ELR (cell line): Measurements from ENCODE around the gene PLA2G12A.
"Not testable (repeated sequence)": the region's sequence is repeated elsewhere in the genome, so short reads cannot be mapped to it uniquely, and the experiment has no call there.

Source experiments
- DNase-seq: peaks from one replicate; pipeline ENCODE4 v3.0.0-alpha.2; 2015; ENCODE audit warnings: low read depth

PLA2G12A gene

DNA sequence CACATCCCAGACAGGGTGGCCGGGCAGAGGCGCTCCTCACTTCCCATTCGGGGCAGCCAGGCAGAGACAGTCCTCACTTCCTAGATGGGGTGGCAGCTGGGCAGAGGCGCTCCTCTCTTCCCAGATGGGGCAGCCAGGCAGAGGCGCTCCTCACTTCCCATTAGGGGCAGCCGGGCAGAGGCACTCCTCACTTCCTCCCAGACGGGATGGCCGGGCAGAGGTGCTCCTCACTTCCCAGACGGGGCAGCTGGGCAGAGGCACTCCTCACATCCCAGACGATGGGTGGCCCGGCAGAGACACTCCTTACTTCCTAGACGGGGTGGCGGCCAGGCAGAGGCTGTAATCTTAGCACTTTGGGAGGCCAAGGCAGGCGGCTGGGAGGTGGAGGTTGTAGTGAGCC lies 50.9 kb downstream of the PLA2G12A start:
- not testable (repeated sequence) for DNase-seq

- not testable (repeated sequence) for DNase-seq
Observed at GRCh38 chr4:109678472-109678871, 51.4 kb downstream of the PLA2G12A start.

- no peak for DNase-seq
Observed at GRCh38 chr4:109676886-109677285, 53.0 kb downstream of the PLA2G12A start.

DNA sequence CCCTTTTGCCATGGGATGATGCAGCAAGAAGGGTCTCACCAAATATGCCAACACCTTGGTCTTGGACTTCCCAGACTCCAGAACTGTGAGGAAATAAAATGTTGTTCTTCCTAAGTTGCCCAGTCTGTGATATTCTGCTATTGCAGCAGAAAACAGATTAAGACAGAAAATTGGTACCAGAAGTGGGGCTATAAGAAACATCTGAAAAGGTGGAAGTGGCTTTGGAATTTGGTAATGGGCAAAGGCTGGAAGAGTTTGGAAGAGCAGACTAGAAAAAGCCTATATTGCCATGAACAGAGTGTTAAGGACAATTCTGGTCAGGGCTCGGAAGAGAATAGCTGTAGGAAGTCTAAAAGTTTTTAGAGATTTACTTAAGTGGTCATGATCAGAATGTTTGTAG lies 54.0 kb downstream of the PLA2G12A start:
- DNase-seq, result no peak

DNA sequence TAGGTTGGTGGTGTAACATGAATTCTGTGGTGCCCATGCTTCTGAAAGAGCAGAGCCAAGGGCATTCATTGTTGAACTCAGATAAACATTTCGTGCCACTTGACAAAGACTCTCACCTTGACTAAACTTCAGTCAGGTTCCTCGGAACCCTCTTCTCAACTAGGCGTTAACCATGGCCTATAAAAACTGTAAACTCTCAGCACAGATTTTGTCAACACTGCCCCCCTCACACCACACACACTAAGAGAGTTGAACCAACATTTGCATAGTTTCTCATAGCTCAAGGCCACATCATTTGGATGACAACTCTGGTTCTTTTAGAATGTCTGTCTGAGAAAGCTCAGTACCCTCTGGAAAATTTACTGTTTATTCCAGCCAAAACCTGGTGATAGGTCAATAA lies 54.7 kb downstream of the PLA2G12A start:
- no peak for DNase-seq

- no peak for DNase-seq
Observed at GRCh38 chr4:109673303-109673702, 56.6 kb downstream of the PLA2G12A start.

GRCh38 chr4:109672169-109672930 lies 57.5 kb downstream of the PLA2G12A start:
- no peak for DNase-seq

DNA sequence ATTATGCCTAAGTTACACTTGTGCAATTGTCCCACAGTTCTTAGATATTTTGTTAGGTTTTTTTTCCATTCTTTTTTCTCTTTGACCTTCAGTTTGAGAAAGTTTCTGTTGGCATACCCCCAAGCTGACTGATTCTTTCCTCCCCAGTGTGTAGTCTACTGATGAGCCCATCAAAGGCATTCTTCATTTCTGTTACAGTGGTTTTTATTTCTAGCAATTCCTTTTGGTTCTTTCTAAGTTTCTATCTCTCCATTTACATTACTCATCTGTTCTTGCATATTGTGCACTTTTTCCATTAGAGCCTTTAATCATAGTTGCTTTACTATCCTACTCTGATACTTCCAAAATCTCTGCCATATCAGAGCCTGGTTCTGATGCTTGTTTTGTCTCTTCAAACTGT lies 58.5 kb downstream of the PLA2G12A start:
- no peak for DNase-seq

GRCh38 chr4:109665783-109666485 lies 63.9 kb downstream of the PLA2G12A start:
- no peak for DNase-seq

- no peak for DNase-seq
Observed at GRCh38 chr4:109662771-109663170, 67.1 kb downstream of the PLA2G12A start.

DNA sequence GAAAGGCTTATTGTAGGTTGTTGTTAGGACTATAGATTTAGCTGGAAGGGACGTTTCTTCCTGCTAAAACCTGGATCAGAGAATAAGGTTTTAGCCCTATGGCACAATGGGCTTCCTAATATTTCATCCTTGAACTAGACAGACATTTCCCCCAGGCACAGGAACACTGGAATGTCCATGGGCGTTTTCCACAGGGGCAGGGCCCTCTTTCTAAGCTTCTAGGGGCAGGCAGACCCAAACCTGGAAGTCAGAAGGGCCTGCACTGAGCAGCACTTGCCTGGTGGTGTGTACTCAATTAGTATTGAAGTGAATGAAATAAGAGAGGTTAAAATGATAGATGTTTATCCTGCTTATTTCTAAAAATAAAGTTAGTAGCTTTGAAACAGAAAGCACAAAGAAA lies 67.8 kb downstream of the PLA2G12A start:
- no peak for DNase-seq
